DOHH2 (cell line): ENCODE data around the gene C9orf43.

ENCODE experiments used
- EZH2phosphoT487 ChIP-seq: fragments of 200-600 bp; sonication (generic); IDR thresholded peaks from 2 replicates; pipeline ENCODE4 v1.6.1; 2017; ENCODE audit warnings: borderline replicate concordance, mild to moderate bottlenecking, antibody characterized with exemption, low read length, moderate library complexity, mixed read lengths
- TF ChIP-seq, protein P1 (sequence below): fragments of 200-600 bp; sonication (generic); IDR thresholded peaks from one replicate; pipeline ENCODE4 v1.5.1; 2014; ENCODE audit warnings: antibody characterized with exemption, mild to moderate bottlenecking, low read depth, low read length; ENCODE audit not compliant: poor library complexity, severe bottlenecking

DNA sequence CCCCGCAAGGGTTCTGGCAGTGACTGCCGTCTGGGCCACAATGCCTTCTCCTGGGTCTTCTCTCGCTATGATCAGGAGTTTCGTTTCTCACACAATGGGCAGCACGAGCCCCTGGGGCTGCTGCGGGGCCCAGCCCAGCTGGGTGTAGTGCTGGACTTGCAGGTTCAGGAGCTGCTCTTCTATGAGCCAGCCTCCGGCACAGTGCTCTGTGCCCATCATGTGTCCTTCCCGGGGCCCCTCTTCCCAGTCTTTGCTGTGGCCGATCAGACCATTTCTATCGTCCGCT is 40.7 kb upstream of the C9orf43 start:
- TF ChIP-seq, protein P1, sequence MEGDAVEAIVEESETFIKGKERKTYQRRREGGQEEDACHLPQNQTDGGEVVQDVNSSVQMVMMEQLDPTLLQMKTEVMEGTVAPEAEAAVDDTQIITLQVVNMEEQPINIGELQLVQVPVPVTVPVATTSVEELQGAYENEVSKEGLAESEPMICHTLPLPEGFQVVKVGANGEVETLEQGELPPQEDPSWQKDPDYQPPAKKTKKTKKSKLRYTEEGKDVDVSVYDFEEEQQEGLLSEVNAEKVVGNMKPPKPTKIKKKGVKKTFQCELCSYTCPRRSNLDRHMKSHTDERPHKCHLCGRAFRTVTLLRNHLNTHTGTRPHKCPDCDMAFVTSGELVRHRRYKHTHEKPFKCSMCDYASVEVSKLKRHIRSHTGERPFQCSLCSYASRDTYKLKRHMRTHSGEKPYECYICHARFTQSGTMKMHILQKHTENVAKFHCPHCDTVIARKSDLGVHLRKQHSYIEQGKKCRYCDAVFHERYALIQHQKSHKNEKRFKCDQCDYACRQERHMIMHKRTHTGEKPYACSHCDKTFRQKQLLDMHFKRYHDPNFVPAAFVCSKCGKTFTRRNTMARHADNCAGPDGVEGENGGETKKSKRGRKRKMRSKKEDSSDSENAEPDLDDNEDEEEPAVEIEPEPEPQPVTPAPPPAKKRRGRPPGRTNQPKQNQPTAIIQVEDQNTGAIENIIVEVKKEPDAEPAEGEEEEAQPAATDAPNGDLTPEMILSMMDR = no peak
- no peak for TF ChIP-seq EZH2phosphoT487
